Naive thymus-derived CD4-positive, alpha-beta T cell (primary cell): ENCODE measurements around the gene SAT2. TPM values are rescaled to one million over a fixed set of nuclear protein-coding genes. Genes with fewer than 3 reads are reported as not detected.

Source experiments
- ATAC-seq: fragments of 150-1000 bp; cut with Tn5 transposase; 2 replicates; pipeline ENCODE4 v1.10.0; 2021; ENCODE audit warnings: mild to moderate bottlenecking, moderate library complexity
- CTCF ChIA-PET: fragments of 350-600 bp; sonication (Branson Sonifier 250); formaldehyde crosslinking; loops from one replicate; lab custom pipeline; 2021; ENCODE audit warnings: antibody characterized with exemption; lab: Charles Lee
- POLR2A ChIA-PET: fragments of 350-600 bp; sonication (Branson Sonifier 250); formaldehyde crosslinking; loops from one replicate; lab custom pipeline; 2021; ENCODE audit warnings: antibody characterized with exemption, inconsistent platforms; lab: Charles Lee
- DNase-seq, 9 donors: peaks; one replicate each; pipeline versions ENCODE4 v3.0.0 to v3.0.0-alpha.2; 2020 to 2022; ENCODE audit warnings: mixed read lengths in 1 of 9
- H3K27ac ChIP-seq: one replicate; pipeline ENCODE4 v1.7.0; 2013; ENCODE audit warnings: mild to moderate bottlenecking, low read depth, low read length, moderate library complexity
- H3K27me3 ChIP-seq, 2 donors: one replicate each; pipeline ENCODE4 v1.7.0; 2013; ENCODE audit warnings: low read length in 2 of 2, mild to moderate bottlenecking in 2 of 2, moderate library complexity in 2 of 2; ENCODE audit not compliant: control insufficient read depth in 2 of 2, insufficient read depth in 2 of 2
- H3K36me3 ChIP-seq, 3 experiments: 1 replicate in 2 of 3; 2 replicates in 1 of 3; pipeline ENCODE4 v1.7.0; 2013; ENCODE audit warnings: low read length in 3 of 3, mild to moderate bottlenecking in 3 of 3, moderate library complexity in 1 of 3; ENCODE audit not compliant: insufficient read depth in 3 of 3, control insufficient read depth in 2 of 3
- H3K4me1 ChIP-seq, 2 donors: one replicate each; pipeline ENCODE4 v1.7.0; 2013; ENCODE audit warnings: low read length in 2 of 2, mild to moderate bottlenecking in 2 of 2, moderate library complexity in 1 of 2; ENCODE audit not compliant: control insufficient read depth in 2 of 2, insufficient read depth in 2 of 2
- H3K4me3 ChIP-seq: 2 replicates; pipeline ENCODE4 v1.7.0; 2013; ENCODE audit warnings: mild to moderate bottlenecking, low read length
- H3K9me3 ChIP-seq, 3 experiments: 1 replicate in 2 of 3; 2 replicates in 1 of 3; pipeline ENCODE4 v1.7.0; 2013; ENCODE audit warnings: low read length in 3 of 3; ENCODE audit not compliant: control insufficient read depth in 2 of 3
- H3K27ac Mint-ChIP-seq, 9 donors: one replicate each; pipeline ENCODE4 v1.8.0; 2020 to 2022; ENCODE audit warnings: mixed read lengths in 9 of 9, mild to moderate bottlenecking in 8 of 9, moderate library complexity in 5 of 9, inconsistent platforms in 2 of 9
- H3K27me3 Mint-ChIP-seq, 5 donors: one replicate each; pipeline ENCODE4 v1.8.0; 2021 to 2022; ENCODE audit warnings: mixed read lengths in 5 of 5, mild to moderate bottlenecking in 1 of 5
- H3K36me3 Mint-ChIP-seq, 5 donors: one replicate each; pipeline ENCODE4 v1.8.0; 2020 to 2022; ENCODE audit warnings: mixed read lengths in 5 of 5, mild to moderate bottlenecking in 3 of 5, inconsistent platforms in 1 of 5
- H3K4me1 Mint-ChIP-seq, 7 donors: one replicate each; pipeline ENCODE4 v1.8.0; 2020 to 2022; ENCODE audit warnings: mixed read lengths in 7 of 7, mild to moderate bottlenecking in 3 of 7, inconsistent platforms in 1 of 7
- H3K4me3 Mint-ChIP-seq, 10 donors: one replicate each; pipeline ENCODE4 v1.8.0; 2020 to 2022; ENCODE audit warnings: mild to moderate bottlenecking in 10 of 10, mixed read lengths in 10 of 10, moderate library complexity in 6 of 10, inconsistent platforms in 2 of 10
- H3K9me3 Mint-ChIP-seq, 11 donors: one replicate each; pipeline ENCODE4 v1.8.0; 2020 to 2022; ENCODE audit warnings: mixed read lengths in 11 of 11, mild to moderate bottlenecking in 4 of 11, inconsistent platforms in 1 of 11, moderate library complexity in 1 of 11
- intact Hi-C, 2 donors: fragments of 100-400 bp; cut with micrococcal nuclease; formaldehyde crosslinking; loops; one replicate each; pipeline ENCODE4 v1.15.1; 2023
- polyA plus RNA-seq, 2 donors: library from polyadenylated mRNA; unstranded; fragments of 300-500 nt; fragmentation: Illumina TruSeq; gene quantifications; one replicate each; pipeline ENCODE4 v1.2.3, GENCODE V29; 2021
- total RNA-seq, 6 experiments: library from RNA in 5 of 6; stranded (reverse) in 5 of 6; gene quantifications; 1 replicate in 5 of 6; 2 replicates in 1 of 6; pipeline ENCODE4 v1.2.3 and lab custom pipeline; 2021 to 2026

The SAT2 gene
- total and polyA plus RNA-seq, 7 experiments from 2014 or later, result 26.5 to 95.0 (median 53.2) TPM

GRCh38 chr17:7589204-7589868 lies 38.3 kb downstream of the SAT2 start:
- no peaks in the 10 kb centered on the region for H3K27me3 Mint-ChIP-seq
- Histone ChIP-seq H3K9me3 (no peaks in the 10 kb centered on the region), H3K4me3 (no peak overlapping the region), H3K27me3 (no peaks in the 10 kb centered on the region), H3K27ac (no peak overlapping the region), H3K36me3 (peaks cover 13 to 65% (median 29%) of the 10 kb centered on the region in 3 experiments), H3K4me1 (peaks cover 8 to 11% of the 10 kb centered on the region in 2 donors)
- ChIA-PET CTCF (interaction anchor here (0.6 to 3.0 kb wide), 18 partner anchors 9 to 235 kb away, joined by 3 to 19 read pairs (median 4); partner anchors contain the start of genes ATP1B2, SAT2, TMEM256 and TMEM95), POLR2A (interaction anchor here (0.6 to 2.5 kb wide), 15 partner anchors 9 to 153 kb away, joined by 3 to 13 read pairs (median 4); partner anchors contain the start of genes CD68, FGF11, FXR2 and TP53)
- peak; percentile 87 for ATAC-seq
- intact Hi-C loops, result loop anchor here (1.0 to 2.0 kb wide), 7 partner anchors 17 to 309 kb away; partner anchors contain the start of gene SENP3 (in 1 of the 2)
- peak; percentile 54 to 72 (median 63) for DNase-seq
- H3K9me3 Mint-ChIP-seq, result no peaks in the 10 kb centered on the region
- H3K4me1 Mint-ChIP-seq, result peaks cover 9 to 14% (median 13%) of the 10 kb centered on the region in 7 donors
- peak overlapping the region in 2 of 9 donors; percentile 13 to 38 for H3K27ac Mint-ChIP-seq
- H3K36me3 Mint-ChIP-seq, result peaks cover 6 to 31% (median 14%) of the 10 kb centered on the region in 5 donors
- no peak overlapping the region for H3K4me3 Mint-ChIP-seq

GRCh38 chr17:7588553-7589203 lies 38.9 kb downstream of the SAT2 start:
- H3K9me3 Mint-ChIP-seq, result no peaks in the 10 kb centered on the region
- H3K36me3 Mint-ChIP-seq, result peaks cover 6 to 26% (median 7%) of the 10 kb centered on the region in 5 donors
- peaks cover 10 to 14% of the 10 kb centered on the region in 2 donors for H3K4me1 ChIP-seq
- DNase-seq (no peak), ATAC-seq (no peak)
- no peak overlapping the region for H3K27ac ChIP-seq
- no peak overlapping the region for H3K4me3 Mint-ChIP-seq
- no peaks in the 10 kb centered on the region for H3K27me3 ChIP-seq
- no peaks in the 10 kb centered on the region for H3K9me3 ChIP-seq
- H3K4me1 Mint-ChIP-seq, result peaks cover 12 to 21% (median 17%) of the 10 kb centered on the region in 7 donors
- ChIA-PET POLR2A (interaction anchor here (0.8 to 2.5 kb wide), 11 partner anchors 8 to 152 kb away, joined by 3 to 13 read pairs (median 5); partner anchors contain the start of genes CD68, FXR2, TP53 and ZBTB4), CTCF (interaction anchor here (0.6 to 3.0 kb wide), 14 partner anchors 8 to 234 kb away, joined by 3 to 19 read pairs (median 4); partner anchors contain the start of genes ATP1B2, TMEM95, TP53 and WRAP53)
- H3K36me3 ChIP-seq, result peaks cover 6 to 58% (median 25%) of the 10 kb centered on the region in 3 experiments
- H3K4me3 ChIP-seq, result no peak overlapping the region
- peak overlapping the region in 1 of 9 donors; percentile 30 for H3K27ac Mint-ChIP-seq
- H3K27me3 Mint-ChIP-seq, result no peaks in the 10 kb centered on the region
- intact Hi-C loops, result loop anchor here (1.0 to 2.0 kb wide), 7 partner anchors 16 to 308 kb away; partner anchors contain the start of gene SENP3 (in 1 of the 2)

- POLR2A ChIA-PET, result interaction anchor here (0.6 to 4.7 kb wide), 6 partner anchors 14 to 227 kb away, joined by 3 to 34 read pairs (median 4); partner anchors contain the start of genes FXR2, WRAP53 and ZBTB4
- Histone ChIP-seq H3K9me3 (no peaks in the 10 kb centered on the region), H3K4me1 (peaks cover 17 to 22% of the 10 kb centered on the region in 2 donors), H3K36me3 (peaks cover 0 to 47% (median 19%) of the 10 kb centered on the region in 3 experiments), H3K27ac (no peak overlapping the region), H3K4me3 (no peak overlapping the region), H3K27me3 (no peaks in the 10 kb centered on the region)
- Mint-ChIP-seq H3K4me3 (peak overlapping the region in 1 of 10 donors; percentile 17), H3K4me1 (peaks cover 15 to 27% (median 22%) of the 10 kb centered on the region in 7 donors), H3K27me3 (no peaks in the 10 kb centered on the region), H3K27ac (peak overlapping the region in 3 of 9 donors; percentile 16 to 38 (median 18)), H3K9me3 (no peaks in the 10 kb centered on the region), H3K36me3 (peaks cover 0 to 20% (median 3%) of the 10 kb centered on the region in 5 donors)
- DNase-seq (no peak), ATAC-seq (no peak)
- CTCF ChIA-PET, result interaction anchor here (1.1 to 1.4 kb wide), 2 partner anchors 13 to 64 kb away, joined by 4 to 6 read pairs; no protein-coding TSS in a partner anchor
- intact Hi-C loops, result loop anchor here in 1 of 2 donors (2.0 kb wide), 2 partner anchors 15 to 65 kb away; no protein-coding TSS in a partner anchor
Measured at GRCh38 chr17:7587420-7588151, 40.0 kb downstream of the SAT2 start.

GRCh38 chr17:7586673-7587419 lies 40.8 kb downstream of the SAT2 start:
- no peaks in the 10 kb centered on the region for H3K27me3 ChIP-seq
- Mint-ChIP-seq H3K36me3 (peaks cover 0 to 16% (median 3%) of the 10 kb centered on the region in 5 donors), H3K4me1 (peaks cover 21 to 35% (median 28%) of the 10 kb centered on the region in 7 donors), H3K27ac (peak overlapping the region in 2 of 9 donors; percentile 8 to 38), H3K4me3 (peak overlapping the region in 2 of 10 donors; percentile 17 to 41), H3K27me3 (no peaks in the 10 kb centered on the region), H3K9me3 (no peaks in the 10 kb centered on the region)
- H3K36me3 ChIP-seq, result peaks cover 0 to 40% (median 11%) of the 10 kb centered on the region in 3 experiments
- ChIA-PET CTCF (interaction anchor here (0.7 to 1.4 kb wide), 3 partner anchors 13 to 64 kb away, joined by 3 to 6 read pairs (median 4); no protein-coding TSS in a partner anchor), POLR2A (interaction anchor here (0.6 to 6.8 kb wide), 6 partner anchors 13 to 226 kb away, joined by 3 to 108 read pairs (median 4); partner anchors contain the start of genes FXR2 and WRAP53)
- H3K4me1 ChIP-seq, result peaks cover 17 to 29% of the 10 kb centered on the region in 2 donors
- no peak overlapping the region for H3K27ac ChIP-seq
- no peak for ATAC-seq
- no peak overlapping the region for H3K4me3 ChIP-seq
- H3K9me3 ChIP-seq, result no peaks in the 10 kb centered on the region
- intact Hi-C loops, result no loop called here
- DNase-seq, result no peak
